GM12878 (cell line): ENCODE data around the gene CCDC9B. TPM values are rescaled to one million over a fixed set of nuclear protein-coding genes. Genes with fewer than 3 reads are reported as not detected.

Experiments
- ATAC-seq: fragments of 200-7000 bp; cut with Tn5 transposase; 3 replicates; pipeline ENCODE4 v1.9.1; 2020; ENCODE audit warnings: mild to moderate bottlenecking, moderate library complexity
- BruUV-seq: library from RNA; stranded (reverse); fragments of 400-500 nt; replicated peaks from 2 replicates; lab custom pipeline; 2021; lab: Mats Ljungman, UMichigan
- CTCF ChIA-PET: fragments of 300-600 bp; sonication (Branson Sonifier 250); formaldehyde crosslinking; extraction: SDS; loops from one replicate; lab custom pipeline; 2021; ENCODE audit warnings: inconsistent platforms; lab: Yijun Ruan, JAX
- POLR2A ChIA-PET: fragments of 350-600 bp; formaldehyde crosslinking; extraction: SDS; loops from one replicate; lab custom pipeline; 2021; ENCODE audit warnings: inconsistent platforms; lab: Charles Lee
- RAD21 ChIA-PET: fragments of 300-600 bp; sonication (Branson Sonifier 250); formaldehyde crosslinking; loops from one replicate; lab custom pipeline; 2023; ENCODE audit warnings: antibody characterized with exemption; ENCODE audit not compliant: unreplicated experiment; lab: Charles Lee
- SMC1A ChIA-PET: fragments of 300-600 bp; sonication (Branson Sonifier 250); formaldehyde crosslinking; loops from one replicate; lab custom pipeline; 2023; ENCODE audit not compliant: unreplicated experiment, uncharacterized antibody; lab: Charles Lee
- DNase-seq: peaks from one replicate; pipeline ENCODE4 v3.0.0-alpha.2; 2011; ENCODE audit warnings: low read depth, low spot score
- FAIRE-seq: peaks from 3 replicates; lab custom pipeline; 2011; peaks lifted over from hg19 to GRCh38; lab: Jason Lieb, UNC
- H2AFZ ChIP-seq: 2 replicates; pipeline ENCODE4 v1.6.0; 2011; ENCODE audit warnings: low read depth, low read length, control low read depth; ENCODE audit not compliant: control insufficient read depth
- H3K27ac ChIP-seq: 2 replicates; pipeline ENCODE4 v1.5.1; 2011; ENCODE audit warnings: control low read depth; ENCODE audit not compliant: control insufficient read depth, insufficient read depth
- H3K27me3 ChIP-seq, 2 experiments: replicated peaks in 1 of 2; 2 replicates each; pipeline versions ENCODE4 v1.6.0 to v1.6.1; 2011; ENCODE audit warnings: low read length in 1 of 2; ENCODE audit not compliant: control insufficient read depth in 2 of 2, insufficient read depth in 2 of 2
- H3K36me3 ChIP-seq, 2 experiments: 2 replicates each; pipeline ENCODE4 v1.5.1; 2011; ENCODE audit warnings: low read length in 1 of 2; ENCODE audit not compliant: control insufficient read depth in 2 of 2, insufficient read depth in 2 of 2
- H3K4me1 ChIP-seq: 2 replicates; pipeline ENCODE4 v1.6.1; 2011; ENCODE audit warnings: mild to moderate bottlenecking, low read length, moderate library complexity, mixed read lengths; ENCODE audit not compliant: control insufficient read depth, insufficient read depth
- H3K4me2 ChIP-seq: 2 replicates; pipeline ENCODE4 v1.6.0; 2011; ENCODE audit warnings: control low read depth; ENCODE audit not compliant: control insufficient read depth, insufficient read depth
- H3K4me3 ChIP-seq: fragments of 200-600 bp; sonication (generic); 2 replicates; pipeline ENCODE4 v1.5.1; 2016
- H3K79me2 ChIP-seq: 2 replicates; pipeline ENCODE4 v1.6.0; 2011; ENCODE audit warnings: low read length; ENCODE audit not compliant: control insufficient read depth, insufficient read depth
- H3K9ac ChIP-seq: 2 replicates; pipeline ENCODE4 v1.8.0; 2011; ENCODE audit warnings: low read length, control low read depth, mixed read lengths; ENCODE audit not compliant: control insufficient read depth, insufficient read depth
- H3K9me3 ChIP-seq: replicated peaks from 3 replicates; pipeline ENCODE4 v1.5.1; 2011; ENCODE audit warnings: mild to moderate bottlenecking, low read length; ENCODE audit not compliant: control insufficient read depth, insufficient read depth
- H4K20me1 ChIP-seq: 2 replicates; pipeline ENCODE4 v1.6.0; 2011; ENCODE audit not compliant: control insufficient read depth, insufficient read depth
- IKZF1 ChIP-seq: fragments of 450-650 bp; conservative IDR thresholded peaks from 2 replicates; pipeline ENCODE4 v1.6.1; 2017; ENCODE audit warnings: antibody characterized with exemption, mild to moderate bottlenecking
- TCF12 ChIP-seq: IDR thresholded peaks from 2 replicates; pipeline ENCODE4 v1.6.1; 2011; ENCODE audit warnings: low read depth, mild to moderate bottlenecking, low read length
- ZNF217 ChIP-seq: fragments of 450-650 bp; IDR thresholded peaks from 2 replicates; pipeline ENCODE4 v1.6.1; 2017; ENCODE audit warnings: antibody characterized with exemption, mild to moderate bottlenecking
- WGBS: methylation state at CpG from one replicate; pipeline ENCODE4 v1.1.6; 2016; ENCODE audit warnings: low lambda C conversion rate; ENCODE audit not compliant: insufficient replicate concordance, insufficient coverage; ENCODE audit errors: missing lambda C conversion rate; 5-methylcytosine and 5-hydroxymethylcytosine counted together
- in situ Hi-C: fragments of 300-500 bp; cut with MboI; formaldehyde crosslinking; loops from 9 replicates; pipeline ENCODE4 v1.14.3; 2018; ENCODE audit warnings: mixed read lengths
- intact Hi-C: fragments of 100-400 bp; cut with micrococcal nuclease; formaldehyde crosslinking; loops from one replicate; pipeline ENCODE4 v1.14.2; 2022; ENCODE audit not compliant: unreplicated experiment
- polyA plus RNA-seq, 11 experiments: library from polyadenylated mRNA; depleted of rRNA in 4 of 11; unstranded in 6 of 11; stranded (reverse) in 5 of 11; fragments of >200 nt; fragmentation: Nextera tagmentation in 4 of 11; fragmentation: Illumina TruSeq in 1 of 11; extraction: Ambion mirVana in 4 of 11; extraction: Trizol in 1 of 11; gene quantifications; 1 replicate in 1 of 11; 2 replicates in 10 of 11; pipeline versions ENCODE4 v1.2.1 to v1.2.3, GENCODE V29; 2011 to 2016; ENCODE audit warnings: inconsistent platforms in 2 of 11, missing spikeins in 2 of 11, low read depth in 1 of 11
- total RNA-seq, 4 experiments: library from RNA; depleted of rRNA in 3 of 4; stranded (reverse); fragments of >200 nt in 3 of 4; fragmentation: Illumina TruSeq in 1 of 4; extraction: Trizol in 1 of 4; gene quantifications; 2 replicates each; pipeline versions ENCODE4 v1.2.1 to v1.2.3, GENCODE V29; 2013 to 2021
- TF ChIP-seq, protein P1 (sequence below): fragments of 450-650 bp; IDR thresholded peaks from 2 replicates; pipeline ENCODE4 v1.6.1; 2016; ENCODE audit warnings: mild to moderate bottlenecking
- TF ChIP-seq, protein P2 (sequence below), 3 experiments: IDR thresholded peaks in 2 of 3; conservative IDR thresholded peaks in 1 of 3; 2 replicates each; pipeline ENCODE4 v1.5.1; 2011; ENCODE audit warnings: low read depth in 3 of 3, low read length in 3 of 3, mild to moderate bottlenecking in 3 of 3, control low read depth in 2 of 3, moderate library complexity in 2 of 3, inconsistent platforms in 1 of 3, mixed read lengths in 1 of 3; ENCODE audit not compliant: control insufficient read depth in 2 of 3, insufficient read depth in 1 of 3; ENCODE audit errors: extremely low read depth in 1 of 3

CCDC9B gene
- total and polyA plus RNA-seq, 10 of the 15 experiments (the other 5 are each of a cell fraction or from before 2014, with no cell fraction given): 0.01 to 0.08 (median 0.03) TPM; not detected in 6

DNA sequence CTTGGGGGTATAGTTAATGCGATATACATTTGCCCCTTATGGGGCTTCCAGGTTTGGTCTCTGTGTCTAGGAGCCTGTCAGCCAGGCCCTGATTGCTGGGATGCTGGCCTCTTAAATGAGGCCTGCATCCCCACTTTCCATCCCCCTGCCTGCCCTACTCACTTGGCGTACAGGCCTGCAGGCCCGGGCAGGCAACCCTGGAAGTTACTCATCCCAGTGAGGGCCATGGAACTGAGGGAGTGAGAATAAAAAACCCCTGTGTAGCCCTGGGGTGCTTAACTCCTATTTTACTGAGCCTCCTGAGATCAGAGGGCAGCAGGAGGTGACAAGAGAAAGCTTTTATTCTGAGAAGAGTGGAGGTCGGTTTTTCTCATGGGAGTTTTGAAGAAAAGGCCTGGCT lies 19.3 kb upstream of the CCDC9B start:
- Histone ChIP-seq H4K20me1 (no peaks in the 10 kb centered on the region), H3K9ac (no peak overlapping the region), H3K4me2 (no peak overlapping the region), H3K4me3 (no peak overlapping the region), H2AFZ (no peak overlapping the region), H3K27me3 (peaks cover 0 to 4% of the 10 kb centered on the region in 2 experiments; a peak in 3 of 4 replicates), H3K27ac (no peak overlapping the region), H3K36me3 (no peaks in the 10 kb centered on the region), H3K4me1 (peaks cover 5% of the 10 kb centered on the region; the same call in 1 of the 2 replicates), H3K79me2 (no peaks in the 10 kb centered on the region), H3K9me3 (no peaks in the 10 kb centered on the region)
- ATAC-seq: no peak
- POLR2A ChIA-PET: no interaction called here
- in situ Hi-C loops (no loop called here), intact Hi-C loops (no loop called here)
- 63% methylated on average over 4 of the region's 4 CpGs for WGBS
- SMC1A ChIA-PET: no interaction called here
- no TSS peak for BruUV-seq
- RAD21 ChIA-PET: no interaction called here
- TF ChIP-seq ZNF217: no peak
- TF ChIP-seq IKZF1: no peak
- CTCF ChIA-PET: interaction anchor here (1.0 kb wide), 1 partner anchor 16 kb away, joined by 3 read pairs; no protein-coding TSS in a partner anchor
- no peak for FAIRE-seq
- no peak for DNase-seq

DNA sequence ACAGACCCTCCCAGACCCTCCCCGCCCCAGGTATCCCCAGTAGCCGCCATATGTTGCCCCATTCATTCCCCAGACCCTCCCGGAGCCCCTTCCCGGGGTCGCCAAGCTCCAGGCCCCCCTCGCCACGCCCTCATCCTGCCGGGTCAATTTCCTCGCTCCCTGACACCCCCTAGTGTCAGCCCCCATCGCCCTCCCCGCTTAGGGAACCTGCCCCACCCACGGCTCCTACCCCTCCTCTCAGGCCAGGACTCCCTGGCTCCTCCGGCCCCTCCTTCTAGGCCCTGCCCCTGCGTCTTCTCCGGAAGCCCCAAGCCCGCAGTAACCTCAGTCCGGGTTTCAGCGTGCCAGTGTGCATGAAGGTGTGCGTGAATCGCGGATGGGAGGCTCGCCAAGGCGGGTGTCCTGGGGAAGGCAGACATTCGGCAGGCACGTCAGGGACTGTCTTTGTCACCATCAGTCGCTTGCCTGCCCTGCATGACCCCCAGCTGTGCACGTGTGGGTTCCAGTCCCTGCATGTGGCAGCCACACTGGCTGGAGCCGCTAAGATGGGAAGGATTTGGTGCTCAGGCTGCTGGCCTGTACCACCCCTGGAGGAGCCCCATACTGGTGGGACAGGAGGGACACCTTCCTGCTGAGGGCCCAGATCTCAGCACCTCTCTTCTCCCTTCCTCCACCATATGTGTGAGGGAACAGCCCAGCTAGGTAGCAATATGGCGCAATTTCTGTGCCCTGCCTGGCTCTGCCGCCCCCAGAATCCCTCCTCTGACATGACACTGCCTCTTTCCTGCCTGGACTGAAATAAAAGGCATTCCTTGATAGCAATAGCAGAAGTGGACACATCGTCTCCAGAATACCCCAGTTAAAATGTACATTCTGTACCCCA lies 18.0 kb upstream of the CCDC9B start:
- TF ChIP-seq, protein P1, sequence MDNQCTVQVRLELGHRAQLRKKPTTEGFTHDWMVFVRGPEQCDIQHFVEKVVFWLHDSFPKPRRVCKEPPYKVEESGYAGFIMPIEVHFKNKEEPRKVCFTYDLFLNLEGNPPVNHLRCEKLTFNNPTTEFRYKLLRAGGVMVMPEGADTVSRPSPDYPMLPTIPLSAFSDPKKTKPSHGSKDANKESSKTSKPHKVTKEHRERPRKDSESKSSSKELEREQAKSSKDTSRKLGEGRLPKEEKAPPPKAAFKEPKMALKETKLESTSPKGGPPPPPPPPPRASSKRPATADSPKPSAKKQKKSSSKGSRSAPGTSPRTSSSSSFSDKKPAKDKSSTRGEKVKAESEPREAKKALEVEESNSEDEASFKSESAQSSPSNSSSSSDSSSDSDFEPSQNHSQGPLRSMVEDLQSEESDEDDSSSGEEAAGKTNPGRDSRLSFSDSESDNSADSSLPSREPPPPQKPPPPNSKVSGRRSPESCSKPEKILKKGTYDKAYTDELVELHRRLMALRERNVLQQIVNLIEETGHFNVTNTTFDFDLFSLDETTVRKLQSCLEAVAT: no peak
- TF ChIP-seq TCF12: no peak
- TF ChIP-seq, protein P2, sequence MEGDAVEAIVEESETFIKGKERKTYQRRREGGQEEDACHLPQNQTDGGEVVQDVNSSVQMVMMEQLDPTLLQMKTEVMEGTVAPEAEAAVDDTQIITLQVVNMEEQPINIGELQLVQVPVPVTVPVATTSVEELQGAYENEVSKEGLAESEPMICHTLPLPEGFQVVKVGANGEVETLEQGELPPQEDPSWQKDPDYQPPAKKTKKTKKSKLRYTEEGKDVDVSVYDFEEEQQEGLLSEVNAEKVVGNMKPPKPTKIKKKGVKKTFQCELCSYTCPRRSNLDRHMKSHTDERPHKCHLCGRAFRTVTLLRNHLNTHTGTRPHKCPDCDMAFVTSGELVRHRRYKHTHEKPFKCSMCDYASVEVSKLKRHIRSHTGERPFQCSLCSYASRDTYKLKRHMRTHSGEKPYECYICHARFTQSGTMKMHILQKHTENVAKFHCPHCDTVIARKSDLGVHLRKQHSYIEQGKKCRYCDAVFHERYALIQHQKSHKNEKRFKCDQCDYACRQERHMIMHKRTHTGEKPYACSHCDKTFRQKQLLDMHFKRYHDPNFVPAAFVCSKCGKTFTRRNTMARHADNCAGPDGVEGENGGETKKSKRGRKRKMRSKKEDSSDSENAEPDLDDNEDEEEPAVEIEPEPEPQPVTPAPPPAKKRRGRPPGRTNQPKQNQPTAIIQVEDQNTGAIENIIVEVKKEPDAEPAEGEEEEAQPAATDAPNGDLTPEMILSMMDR (IDR thresholded peaks at IDR 0.05 in 2 of 3, conservative IDR thresholded peaks at IDR 0.05 in 1 of 3; ENCODE audit: control insufficient read depth in 2 of 3, extremely low read depth in 1 of 3, insufficient read depth in 1 of 3, low read depth in 3 of 3, low read length in 3 of 3): peak in 2 of 3 experiments; percentile 2 to 19; a peak in 1 of 6 replicates
- BruUV-seq: no TSS peak
- 22% methylated on average over 22 of the region's 31 CpGs for WGBS
- Histone ChIP-seq H3K4me3 (peak overlapping the region; percentile 68; the same call in 1 of the 2 replicates), H3K4me2 (peak overlapping the region; percentile 94), H2AFZ (peak overlapping the region; percentile 54), H3K36me3 (no peaks in the 10 kb centered on the region), H3K4me1 (peaks cover 5% of the 10 kb centered on the region; the same call in 1 of the 2 replicates), H4K20me1 (no peaks in the 10 kb centered on the region), H3K9me3 (no peaks in the 10 kb centered on the region), H3K27me3 (peaks cover 0 to 4% of the 10 kb centered on the region in 2 experiments; a peak in 3 of 4 replicates), H3K27ac (no peak overlapping the region), H3K79me2 (no peaks in the 10 kb centered on the region), H3K9ac (no peak overlapping the region)
- no peak for FAIRE-seq
- CTCF ChIA-PET: interaction anchor here (0.6 to 1.9 kb wide), 3 partner anchors 12 to 234 kb away, joined by 3 to 4 read pairs (median 3); no protein-coding TSS in a partner anchor
- SMC1A ChIA-PET: no interaction called here
- RAD21 ChIA-PET: no interaction called here
- in situ Hi-C loops (loop anchor here (5.0 kb wide), 1 partner anchor 51 kb away; the partner anchor contains the start of gene PLCB2), intact Hi-C loops (no loop called here)
- ATAC-seq: peak; percentile 38
- DNase-seq: no peak
- POLR2A ChIA-PET: no interaction called here
